Activated naive CD8-positive, alpha-beta T cell treated with anti-CD3 and anti-CD28 coated beads, Interleukin-2, amount 50 U/mL, for 24 hours (primary cell): ENCODE measurements around the gene RNF133.

ENCODE experiments used
- ATAC-seq: fragments of 150-1000 bp; cut with Tn5 transposase; one replicate; pipeline ENCODE4 v1.10.0; 2021
- DNase-seq: peaks from one replicate; pipeline ENCODE4 v3.0.0; 2021
- H3K27ac Mint-ChIP-seq: one replicate; pipeline ENCODE4 v1.8.0; 2021; ENCODE audit warnings: mild to moderate bottlenecking, mixed read lengths
- H3K27me3 Mint-ChIP-seq: one replicate; pipeline ENCODE4 v1.8.0; 2021; ENCODE audit warnings: mixed read lengths
- H3K36me3 Mint-ChIP-seq: one replicate; pipeline ENCODE4 v1.8.0; 2021; ENCODE audit warnings: low read depth, mixed read lengths
- H3K4me1 Mint-ChIP-seq: one replicate; pipeline ENCODE4 v1.8.0; 2021; ENCODE audit warnings: mixed read lengths
- H3K4me3 Mint-ChIP-seq: one replicate; pipeline ENCODE4 v1.8.0; 2021; ENCODE audit warnings: mild to moderate bottlenecking, moderate library complexity, mixed read lengths
- H3K9me3 Mint-ChIP-seq: one replicate; pipeline ENCODE4 v1.8.0; 2021; ENCODE audit warnings: mixed read lengths

RNF133 gene

GRCh38 chr7:122699017-122699416, at the start of gene RNF133:
RNF133 (minus strand) TSS chr7:122699117; CDS start chr7:122698918, 199 bp downstream.
- Mint-ChIP-seq H3K9me3 (peaks cover 7% of the 10 kb centered on the region), H3K27ac (no peak within 1 kb of the TSS), H3K4me1 (no peaks in the 10 kb centered on the region), H3K27me3 (no peaks in the 10 kb centered on the region), H3K4me3 (no peak within 1 kb of the TSS), H3K36me3 (no peaks in the 10 kb centered on the region)
- DNase-seq (no peak), ATAC-seq (no peak)

GRCh38 chr7:122748195-122748594, 49.3 kb upstream of the RNF133 start:
- H3K27ac Mint-ChIP-seq = no peak overlapping the region
- no peaks in the 10 kb centered on the region for H3K4me1 Mint-ChIP-seq
- H3K27me3 Mint-ChIP-seq = no peaks in the 10 kb centered on the region
- peaks cover 4% of the 10 kb centered on the region for H3K9me3 Mint-ChIP-seq
- no peak for ATAC-seq
- DNase-seq = no peak
- no peak overlapping the region for H3K4me3 Mint-ChIP-seq
- no peaks in the 10 kb centered on the region for H3K36me3 Mint-ChIP-seq

- H3K4me1 Mint-ChIP-seq = no peaks in the 10 kb centered on the region
- H3K4me3 Mint-ChIP-seq = no peak overlapping the region
- no peak for ATAC-seq
- H3K36me3 Mint-ChIP-seq = no peaks in the 10 kb centered on the region
- DNase-seq = no peak
- H3K27me3 Mint-ChIP-seq = no peaks in the 10 kb centered on the region
- H3K27ac Mint-ChIP-seq = no peak overlapping the region
- H3K9me3 Mint-ChIP-seq = peaks cover 4% of the 10 kb centered on the region
Measured at GRCh38 chr7:122746948-122747347, 48.0 kb upstream of the RNF133 start.

- H3K9me3 Mint-ChIP-seq = peaks cover 4% of the 10 kb centered on the region
- H3K27me3 Mint-ChIP-seq = no peaks in the 10 kb centered on the region
- H3K36me3 Mint-ChIP-seq = no peaks in the 10 kb centered on the region
- H3K4me1 Mint-ChIP-seq = no peaks in the 10 kb centered on the region
- H3K4me3 Mint-ChIP-seq = no peak overlapping the region
- DNase-seq (no peak), ATAC-seq (no peak)
- H3K27ac Mint-ChIP-seq = no peak overlapping the region
Measured at GRCh38 chr7:122743211-122743610, 44.3 kb upstream of the RNF133 start.

- no peak for ATAC-seq
- Mint-ChIP-seq H3K27ac (no peak overlapping the region), H3K4me3 (no peak overlapping the region), H3K4me1 (no peaks in the 10 kb centered on the region), H3K9me3 (no peaks in the 10 kb centered on the region), H3K36me3 (no peaks in the 10 kb centered on the region), H3K27me3 (no peaks in the 10 kb centered on the region)
- no peak for DNase-seq
Measured at GRCh38 chr7:122738947-122739346, 40.0 kb upstream of the RNF133 start.

GRCh38 chr7:122736183-122736582, 37.3 kb upstream of the RNF133 start:
- H3K4me3 Mint-ChIP-seq = no peak overlapping the region
- no peaks in the 10 kb centered on the region for H3K4me1 Mint-ChIP-seq
- no peak overlapping the region for H3K27ac Mint-ChIP-seq

GRCh38 chr7:122727759-122728158, 28.8 kb upstream of the RNF133 start:
- Mint-ChIP-seq H3K36me3 (no peaks in the 10 kb centered on the region), H3K27ac (no peak overlapping the region), H3K4me3 (no peak overlapping the region), H3K9me3 (peaks cover 5% of the 10 kb centered on the region), H3K27me3 (no peaks in the 10 kb centered on the region), H3K4me1 (no peaks in the 10 kb centered on the region)
- no peak for ATAC-seq
- no peak for DNase-seq

More at GRCh38 chr7:122736183-122736582, 37.3 kb upstream of the RNF133 start:
- no peak for ATAC-seq
- Mint-ChIP-seq H3K36me3 (no peaks in the 10 kb centered on the region), H3K9me3 (no peaks in the 10 kb centered on the region), H3K27me3 (no peaks in the 10 kb centered on the region)
- no peak for DNase-seq

- Mint-ChIP-seq H3K27me3 (no peaks in the 10 kb centered on the region), H3K9me3 (peaks cover 5% of the 10 kb centered on the region), H3K36me3 (no peaks in the 10 kb centered on the region), H3K27ac (no peak overlapping the region), H3K4me3 (no peak overlapping the region), H3K4me1 (no peaks in the 10 kb centered on the region)
- ATAC-seq = no peak
- no peak for DNase-seq
Measured at GRCh38 chr7:122727354-122727753, 28.4 kb upstream of the RNF133 start.

- no peak overlapping the region for H3K27ac Mint-ChIP-seq
- H3K27me3 Mint-ChIP-seq = no peaks in the 10 kb centered on the region
- peaks cover 5% of the 10 kb centered on the region for H3K9me3 Mint-ChIP-seq
- H3K36me3 Mint-ChIP-seq = no peaks in the 10 kb centered on the region
- no peaks in the 10 kb centered on the region for H3K4me1 Mint-ChIP-seq
- no peak overlapping the region for H3K4me3 Mint-ChIP-seq
- ATAC-seq (no peak), DNase-seq (no peak)
Measured at GRCh38 chr7:122726881-122727280, 28.0 kb upstream of the RNF133 start.

GRCh38 chr7:122724366-122724765, 25.4 kb upstream of the RNF133 start:
- Mint-ChIP-seq H3K9me3 (peaks cover 5% of the 10 kb centered on the region), H3K36me3 (no peaks in the 10 kb centered on the region), H3K27me3 (no peaks in the 10 kb centered on the region), H3K4me1 (no peaks in the 10 kb centered on the region), H3K27ac (no peak overlapping the region), H3K4me3 (no peak overlapping the region)
- no peak for DNase-seq
- ATAC-seq = no peak

- Mint-ChIP-seq H3K4me3 (no peak overlapping the region), H3K4me1 (no peaks in the 10 kb centered on the region), H3K27me3 (no peaks in the 10 kb centered on the region), H3K36me3 (no peaks in the 10 kb centered on the region), H3K9me3 (peaks cover 6% of the 10 kb centered on the region), H3K27ac (no peak overlapping the region)
- DNase-seq (no peak), ATAC-seq (no peak)
Measured at GRCh38 chr7:122719010-122719578, 20.2 kb upstream of the RNF133 start.

GRCh38 chr7:122717356-122718089, 18.6 kb upstream of the RNF133 start:
- Mint-ChIP-seq H3K27ac (no peak overlapping the region), H3K4me3 (no peak overlapping the region), H3K9me3 (peaks cover 9% of the 10 kb centered on the region), H3K27me3 (no peaks in the 10 kb centered on the region), H3K36me3 (no peaks in the 10 kb centered on the region), H3K4me1 (no peaks in the 10 kb centered on the region)
- ATAC-seq (no peak), DNase-seq (no peak)

- ATAC-seq (no peak), DNase-seq (no peak)
- Mint-ChIP-seq H3K27ac (no peak overlapping the region), H3K4me1 (no peaks in the 10 kb centered on the region), H3K4me3 (no peak overlapping the region), H3K36me3 (no peaks in the 10 kb centered on the region), H3K9me3 (peaks cover 17% of the 10 kb centered on the region), H3K27me3 (no peaks in the 10 kb centered on the region)
Measured at GRCh38 chr7:122715183-122715582, 16.3 kb upstream of the RNF133 start.

- Mint-ChIP-seq H3K4me1 (no peaks in the 10 kb centered on the region), H3K36me3 (no peaks in the 10 kb centered on the region), H3K27ac (no peak overlapping the region), H3K4me3 (no peak overlapping the region), H3K27me3 (no peaks in the 10 kb centered on the region), H3K9me3 (peaks cover 16% of the 10 kb centered on the region)
- ATAC-seq (no peak), DNase-seq (no peak)
Measured at GRCh38 chr7:122710916-122711315, 12.0 kb upstream of the RNF133 start.

GRCh38 chr7:122709930-122710646, 11.2 kb upstream of the RNF133 start:
- Mint-ChIP-seq H3K4me1 (no peaks in the 10 kb centered on the region), H3K27ac (no peak overlapping the region), H3K27me3 (no peaks in the 10 kb centered on the region), H3K4me3 (no peak overlapping the region), H3K36me3 (no peaks in the 10 kb centered on the region), H3K9me3 (peaks cover 16% of the 10 kb centered on the region)
- DNase-seq (no peak), ATAC-seq (no peak)
